ENCODE results near the gene RPL21.
A peak's percentile ranks its signal among the peaks of the same experiment; 100 is the strongest.
"Not testable (repeated sequence)": the region's sequence is repeated elsewhere in the genome, so short reads cannot be mapped to it uniquely, and the experiment has no call there.

The RPL21 gene

DNA sequence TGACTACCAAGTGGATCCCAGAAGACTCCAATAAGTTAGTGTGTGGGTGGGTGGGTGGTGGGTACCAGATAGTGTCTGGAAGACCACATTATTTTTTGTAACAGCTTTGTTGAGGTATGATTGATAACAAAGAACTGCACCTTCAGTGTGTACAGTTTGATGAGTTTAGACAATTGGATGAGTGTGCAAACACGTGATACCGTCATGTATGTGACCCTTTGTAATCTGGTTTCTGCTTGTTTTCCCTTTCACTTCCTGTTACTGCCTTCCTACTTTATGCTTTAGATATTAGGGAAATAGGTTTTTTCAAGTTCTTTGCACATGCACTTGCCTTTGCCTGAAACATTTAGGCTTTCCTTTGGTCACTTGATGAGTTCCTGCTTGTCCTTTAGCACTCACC, 8.5 kb downstream of the RPL21 start:
- DNase-seq = no peak

DNA sequence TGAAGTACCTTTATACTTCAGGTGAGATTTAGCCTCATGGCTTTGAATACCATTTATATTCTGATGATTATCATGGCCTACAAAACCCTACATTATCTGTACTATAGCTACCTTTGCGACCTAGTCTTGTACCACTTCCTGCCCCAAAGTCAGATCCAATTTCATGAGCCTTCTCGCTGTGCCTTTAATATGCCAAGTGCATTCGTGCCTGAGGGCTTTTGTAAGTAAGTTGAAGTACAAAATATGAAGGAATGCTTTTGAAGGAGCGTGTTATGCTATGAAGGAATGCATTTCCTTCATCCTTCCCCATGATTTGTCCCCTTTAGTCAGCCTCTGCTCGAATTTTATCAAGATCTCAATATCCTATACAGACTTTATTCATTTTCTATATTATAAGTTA, 10.0 kb downstream of the RPL21 start:
- DNase-seq = no peak

DNA sequence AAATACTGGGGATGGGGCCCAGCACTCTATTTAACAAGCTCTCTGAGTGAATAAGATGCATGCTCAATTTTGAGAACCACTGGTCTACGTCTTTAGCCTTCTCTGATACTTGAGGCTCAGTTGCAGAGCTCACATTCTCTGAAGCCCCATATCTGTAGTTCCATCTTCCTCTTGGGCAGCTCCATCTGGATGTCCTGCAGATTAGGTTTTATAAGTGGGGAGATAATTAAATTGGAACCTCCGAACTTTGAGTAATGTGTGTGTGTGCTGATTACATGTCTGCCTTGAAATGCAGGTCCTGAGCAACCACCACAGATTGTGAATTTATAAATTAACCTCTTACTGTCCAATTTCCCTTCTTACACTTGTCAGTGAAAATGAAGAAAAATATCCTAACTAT, 12.1 kb downstream of the RPL21 start:
- DNase-seq = no peak

DNA sequence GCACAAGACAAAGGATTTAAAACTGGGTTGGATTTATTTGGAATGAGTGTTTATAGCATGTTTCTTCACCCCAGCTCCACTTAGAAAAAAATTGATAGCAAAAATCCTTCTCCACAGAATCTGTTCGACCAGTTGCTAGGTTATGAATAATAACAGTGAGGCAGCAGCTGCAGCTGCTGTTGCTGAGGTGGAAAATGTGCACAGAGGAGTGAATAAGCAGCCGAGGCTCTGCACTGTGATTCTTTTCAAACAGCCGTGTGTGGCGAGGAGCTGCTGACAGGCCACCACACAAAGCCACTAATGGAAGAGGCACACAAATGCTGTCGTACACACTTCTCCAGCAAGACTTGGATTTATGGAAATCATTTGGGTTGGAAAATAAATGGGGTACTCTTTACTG, 12.8 kb downstream of the RPL21 start:
- DNase-seq = no peak

DNA sequence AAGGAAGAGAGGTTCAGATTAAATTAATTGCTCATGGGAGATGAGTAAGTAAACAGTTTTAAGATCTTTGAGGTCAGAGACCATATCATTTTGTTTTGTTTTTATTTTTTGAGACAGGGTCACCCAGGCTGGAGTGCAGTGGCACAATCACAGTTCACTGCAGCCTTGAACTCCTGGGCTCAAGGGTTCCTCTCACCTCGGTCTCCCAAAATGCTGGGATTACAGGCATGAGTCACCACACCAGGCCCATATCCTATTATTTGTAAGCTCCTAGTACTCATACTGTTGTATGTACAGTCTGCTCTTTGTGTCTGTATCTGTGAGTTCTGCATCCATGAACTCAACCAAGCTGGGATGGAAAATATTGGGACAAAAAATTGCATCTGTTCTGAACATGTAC, 13.3 kb downstream of the RPL21 start:
- no peak for DNase-seq

DNA sequence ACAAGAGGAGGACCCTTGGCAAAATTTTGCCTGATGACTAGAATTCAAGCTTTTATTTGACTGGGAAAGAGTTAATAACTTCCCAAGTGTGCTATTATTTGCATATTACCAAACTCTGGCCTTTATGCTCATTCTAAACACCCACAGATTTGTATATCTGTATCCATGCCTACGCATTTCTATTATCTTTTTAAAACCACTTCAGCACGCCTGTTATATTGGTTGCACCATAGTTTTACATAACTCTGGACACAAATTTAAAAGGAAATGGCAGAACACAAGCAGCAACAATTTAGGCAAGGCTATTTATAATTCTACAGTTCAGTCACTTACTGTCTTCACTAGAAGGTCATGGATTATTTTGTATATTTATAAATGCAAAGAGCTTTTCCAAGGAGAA, 15.6 kb downstream of the RPL21 start:
- no peak for DNase-seq

DNA sequence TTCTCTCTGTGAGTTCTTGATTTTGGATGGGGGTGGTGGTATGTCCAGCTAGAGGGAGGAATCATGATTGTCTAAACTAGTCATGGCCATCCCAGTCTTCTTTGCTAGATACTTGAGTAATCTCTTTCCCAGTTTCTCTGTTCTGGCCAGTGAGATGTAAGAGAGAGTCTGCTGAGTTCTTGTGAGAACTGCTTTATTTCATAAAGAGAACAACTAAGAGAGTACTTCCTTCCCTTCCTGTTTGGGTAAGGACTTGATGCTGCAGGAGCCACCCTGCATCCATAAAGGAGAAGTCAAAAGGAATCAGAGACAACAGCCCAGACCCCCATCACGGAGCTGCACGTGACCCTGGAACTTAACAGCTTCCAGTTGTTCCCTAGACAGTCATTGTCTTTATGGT, 16.2 kb downstream of the RPL21 start:
- DNase-seq = peak; percentile 39

DNA sequence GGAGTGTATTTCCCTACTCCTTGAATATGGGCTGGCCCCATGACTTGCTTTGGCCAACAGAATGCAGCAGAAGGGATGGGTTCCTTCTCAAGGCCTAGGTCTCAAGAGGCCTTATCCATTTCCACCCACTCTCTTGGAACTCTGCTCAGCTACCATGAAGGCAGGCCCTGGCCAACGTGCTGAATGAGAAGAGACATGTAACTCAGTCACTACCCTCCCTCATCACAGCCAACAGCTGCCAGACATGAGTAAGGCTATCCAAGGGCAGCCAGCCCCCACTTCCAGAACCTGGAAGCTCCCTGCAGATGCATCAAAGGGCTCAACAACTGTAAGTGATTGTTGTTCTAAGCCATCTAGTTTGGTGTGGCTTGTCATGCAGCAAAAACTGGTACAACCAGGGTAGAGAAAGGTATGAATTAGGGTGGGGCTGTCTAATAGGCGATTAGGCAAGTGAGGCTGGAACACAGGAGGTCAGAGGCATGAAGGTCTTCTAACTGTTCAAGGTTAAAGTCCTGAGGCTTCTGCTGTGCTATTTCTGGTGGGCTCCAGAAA, 17.8 kb downstream of the RPL21 start:
- no peak for DNase-seq

DNA sequence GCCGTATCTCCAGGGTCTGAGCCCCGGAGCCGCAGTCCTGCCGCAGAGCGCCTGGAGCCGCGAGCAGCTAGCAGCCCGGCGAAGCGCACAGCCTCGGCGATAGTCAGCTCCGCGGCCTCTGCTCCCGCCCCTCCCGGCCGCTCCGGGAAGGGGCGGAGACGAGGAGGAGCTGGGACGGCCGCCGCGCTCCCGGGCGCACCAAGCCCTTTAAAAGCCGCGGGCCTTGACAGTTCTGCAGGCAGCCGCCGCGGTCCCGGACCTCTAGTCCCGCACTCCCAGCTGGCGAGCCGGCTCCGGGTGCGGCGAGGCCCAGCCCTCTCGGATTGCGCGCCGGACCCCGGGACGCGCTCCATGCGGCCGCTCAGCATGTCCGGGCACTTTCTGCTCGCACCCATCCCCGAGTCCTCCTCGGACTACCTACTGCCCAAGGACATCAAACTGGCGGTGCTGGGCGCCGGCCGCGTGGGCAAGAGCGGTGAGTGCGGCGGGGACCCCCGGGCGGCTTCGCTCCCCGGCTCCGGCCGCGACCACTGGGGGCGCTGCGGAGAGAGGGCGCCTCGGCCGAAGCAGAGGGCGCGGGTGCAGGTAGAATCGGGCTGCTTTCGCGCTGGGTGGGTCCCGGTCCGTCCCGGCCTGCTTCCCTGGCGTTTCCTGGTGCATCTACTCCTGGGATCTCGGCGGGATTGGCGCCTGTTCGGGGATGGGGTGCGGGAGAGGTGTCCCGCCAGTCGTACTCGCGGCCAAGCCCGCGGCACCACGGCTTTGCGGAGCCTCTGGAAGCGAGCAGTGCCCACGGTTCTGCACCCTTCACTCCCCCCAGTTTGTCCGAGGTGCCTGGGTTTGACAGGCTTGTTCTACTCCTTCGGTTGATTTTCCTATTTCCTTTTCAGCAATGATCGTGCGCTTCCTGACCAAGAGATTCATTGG, 19.5 kb downstream of the RPL21 start, which contains the start of gene RASL11A:
RASL11A (plus strand) TSS at position 237 of the 927 bp plus-strand sequence; CDS start at position 352, 115 bp downstream.
- DNase-seq = peak; percentile 72

DNA sequence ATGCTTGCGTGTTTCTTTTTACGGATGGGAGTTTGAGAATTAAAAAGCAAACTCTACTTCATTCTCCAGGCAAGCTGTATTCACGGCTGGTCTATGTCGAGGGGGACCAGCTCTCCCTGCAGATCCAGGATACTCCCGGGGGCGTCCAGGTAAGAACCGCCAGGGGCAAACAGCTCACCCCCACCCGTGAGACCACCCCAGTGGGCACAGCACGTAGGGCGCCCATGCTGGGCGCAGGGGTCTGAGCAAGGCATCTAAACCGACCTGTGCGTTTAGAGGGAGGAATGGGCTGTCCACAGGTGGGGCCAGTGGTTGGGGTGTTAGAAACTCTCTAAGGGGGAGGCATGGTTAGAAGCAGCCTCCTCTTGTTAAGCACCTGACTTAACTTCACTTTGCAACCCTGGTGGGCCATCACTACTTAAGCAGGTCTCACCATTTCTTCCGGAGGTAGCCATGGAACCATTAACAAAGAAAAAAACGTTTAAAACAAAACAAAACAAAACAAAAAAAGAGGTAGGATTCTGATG, 20.3 kb downstream of the RPL21 start:
- DNase-seq = no peak

DNA sequence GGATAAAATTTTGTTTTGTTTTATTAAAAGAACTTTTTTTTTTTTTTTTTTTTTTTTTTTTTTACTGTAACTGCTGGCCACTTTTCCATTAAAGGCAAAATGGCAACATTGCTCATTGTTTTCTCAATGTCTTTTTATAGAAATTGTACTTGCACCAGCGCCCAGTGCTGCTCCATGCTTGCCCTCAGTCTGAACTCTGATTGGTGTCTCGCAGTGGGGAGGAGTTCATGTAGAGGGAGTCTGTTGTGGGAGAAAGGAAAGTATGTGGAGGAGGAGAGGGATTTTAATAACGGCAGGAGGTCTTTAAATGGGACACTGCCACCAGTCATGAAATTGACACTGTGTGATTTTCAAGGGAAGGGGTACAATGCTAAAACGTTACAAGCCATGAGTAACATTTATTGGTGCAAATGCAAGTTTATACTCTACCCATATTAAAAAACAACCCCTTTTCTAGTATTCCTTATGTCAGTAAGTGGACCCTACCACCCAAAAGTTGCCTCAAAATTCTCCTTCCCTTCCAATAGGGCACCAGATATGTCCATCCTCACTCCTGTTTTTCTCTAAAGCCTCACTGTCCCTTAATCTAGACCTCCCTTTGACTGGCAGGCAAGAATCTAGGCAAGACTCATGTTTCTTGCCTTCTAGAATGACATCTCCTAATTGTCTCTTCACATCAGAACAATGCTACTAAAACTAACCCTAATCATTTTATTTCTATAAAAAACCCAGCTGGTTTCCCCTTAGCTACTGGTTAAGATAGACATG, 22.5 kb downstream of the RPL21 start:
- no peak for DNase-seq

DNA sequence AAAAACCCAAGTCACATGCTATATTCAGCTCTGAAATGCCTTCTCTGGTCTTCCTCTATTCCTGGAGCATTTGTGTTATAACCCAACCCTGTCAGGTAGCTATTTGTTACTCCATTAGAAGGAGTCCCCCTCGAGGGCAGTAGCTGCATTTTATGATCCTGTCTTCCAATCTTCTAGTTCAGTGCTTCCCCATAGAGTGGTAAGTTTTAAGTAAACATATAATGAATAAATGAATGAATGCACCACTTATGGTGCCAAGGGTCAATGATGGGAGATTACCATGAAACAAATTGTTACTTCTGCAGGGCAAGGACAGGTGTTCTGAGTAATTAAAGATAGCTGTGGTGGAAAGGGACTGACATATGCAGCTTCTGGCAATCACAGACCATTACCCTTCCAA, 23.3 kb downstream of the RPL21 start:
- no peak for DNase-seq

DNA sequence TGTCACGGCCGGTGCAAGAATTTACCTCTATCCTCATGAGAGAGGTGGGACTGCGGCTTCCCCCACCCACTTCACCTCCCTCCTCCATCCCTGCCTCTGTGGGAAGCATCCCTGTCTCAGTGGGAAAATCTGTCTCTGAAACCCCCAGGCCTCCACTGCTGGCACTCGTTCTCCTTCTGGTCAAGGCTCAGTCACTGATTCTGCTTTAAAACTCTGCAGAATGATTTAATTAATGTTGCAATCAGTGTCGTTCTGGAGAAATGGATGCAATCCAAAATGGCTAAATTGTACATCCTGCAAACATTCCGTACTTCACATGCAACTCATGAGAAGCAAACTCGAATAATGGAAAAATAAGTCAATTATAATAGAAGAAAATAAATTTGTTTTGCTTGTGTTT, 24.8 kb downstream of the RPL21 start:
- DNase-seq = no peak

DNA sequence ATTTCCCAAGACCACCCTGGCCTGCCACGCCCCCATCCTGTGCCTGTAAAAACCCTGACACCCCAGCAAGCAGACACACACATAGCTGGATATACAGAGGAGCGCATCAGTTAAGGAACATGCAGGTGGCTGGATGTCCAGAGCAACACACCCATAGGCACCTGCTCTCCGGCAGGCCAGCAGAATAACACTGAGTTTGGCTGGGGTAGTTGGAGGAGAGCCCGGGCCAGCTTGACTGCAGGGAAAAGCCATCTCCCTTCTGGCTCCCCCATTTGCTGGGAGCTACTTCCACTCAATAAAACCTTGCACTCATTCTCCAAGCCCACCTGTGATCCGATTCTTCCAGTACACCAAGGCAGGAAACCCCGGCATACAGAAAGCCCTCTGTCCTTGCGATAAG, 28.1 kb downstream of the RPL21 start:
- DNase-seq = no peak

DNA sequence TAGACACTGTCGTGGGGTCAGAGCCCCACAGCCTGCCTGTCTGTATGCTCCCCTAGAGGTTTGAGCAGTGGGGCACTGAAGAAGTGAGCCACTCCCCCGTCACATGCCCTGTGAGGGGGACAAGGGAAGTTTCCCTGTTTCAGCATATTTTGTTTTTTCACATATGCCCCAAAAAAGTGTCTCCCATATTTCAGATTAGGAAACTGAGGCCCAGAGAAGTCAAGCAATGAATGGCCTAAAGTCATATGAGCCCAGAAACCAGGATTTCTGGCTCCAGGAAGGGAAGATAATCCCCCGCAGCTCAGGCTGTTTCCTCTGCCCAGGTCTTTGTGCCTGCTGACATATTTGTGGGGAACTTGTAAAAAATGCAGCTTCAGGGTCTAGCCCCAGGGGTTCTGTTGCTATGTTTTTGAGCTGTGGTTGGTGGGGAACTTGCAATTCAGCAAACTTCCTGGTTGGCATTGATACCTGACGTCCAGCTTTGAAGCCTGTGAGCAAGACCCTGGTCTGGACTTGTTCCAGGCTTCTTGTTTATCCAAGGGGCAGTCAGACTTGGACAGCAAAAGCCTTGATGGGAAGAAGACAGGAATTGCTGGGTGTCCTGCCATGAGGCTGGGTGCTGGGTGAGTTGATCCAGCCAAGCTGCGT, 28.8 kb downstream of the RPL21 start:
- DNase-seq = no peak

DNA sequence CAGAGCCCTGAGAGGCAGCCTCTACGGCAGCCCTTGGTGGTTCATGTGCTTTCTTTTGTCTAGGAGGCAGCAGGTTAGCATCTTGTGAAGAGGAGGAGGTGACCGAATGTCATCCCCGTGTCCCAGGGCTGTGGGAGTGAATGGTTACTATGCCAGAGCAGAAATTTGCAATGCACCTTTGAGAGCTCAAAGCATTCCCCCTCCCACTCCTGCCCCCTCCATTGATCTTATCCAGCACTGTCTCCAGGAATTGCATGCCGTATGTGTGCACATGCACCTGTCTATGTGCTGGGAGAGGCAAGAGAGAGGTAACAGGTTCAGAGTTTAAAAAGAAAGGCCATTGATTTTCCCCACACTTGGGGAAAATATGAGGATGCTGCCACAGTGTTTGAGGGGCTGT, 29.5 kb downstream of the RPL21 start:
- DNase-seq = no peak

DNA sequence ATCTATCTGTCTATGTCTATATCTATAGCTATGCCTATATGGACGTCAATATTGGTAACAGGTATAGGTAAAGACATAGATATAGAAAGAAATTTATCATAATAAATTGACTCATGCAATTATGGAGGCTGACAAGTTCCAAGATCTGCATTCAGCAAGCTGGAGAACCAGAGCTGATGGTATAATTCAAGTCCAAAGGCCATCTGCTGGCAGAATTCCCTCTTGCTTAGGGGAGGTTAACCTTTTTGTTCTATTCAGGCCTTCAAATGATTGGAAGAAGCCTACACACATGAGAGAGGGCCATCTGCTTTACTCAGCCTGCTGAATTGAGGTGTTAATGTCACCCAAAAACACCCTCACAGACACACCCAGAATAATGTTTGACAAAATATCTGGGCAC, 30.1 kb downstream of the RPL21 start:
- no peak for DNase-seq

DNA sequence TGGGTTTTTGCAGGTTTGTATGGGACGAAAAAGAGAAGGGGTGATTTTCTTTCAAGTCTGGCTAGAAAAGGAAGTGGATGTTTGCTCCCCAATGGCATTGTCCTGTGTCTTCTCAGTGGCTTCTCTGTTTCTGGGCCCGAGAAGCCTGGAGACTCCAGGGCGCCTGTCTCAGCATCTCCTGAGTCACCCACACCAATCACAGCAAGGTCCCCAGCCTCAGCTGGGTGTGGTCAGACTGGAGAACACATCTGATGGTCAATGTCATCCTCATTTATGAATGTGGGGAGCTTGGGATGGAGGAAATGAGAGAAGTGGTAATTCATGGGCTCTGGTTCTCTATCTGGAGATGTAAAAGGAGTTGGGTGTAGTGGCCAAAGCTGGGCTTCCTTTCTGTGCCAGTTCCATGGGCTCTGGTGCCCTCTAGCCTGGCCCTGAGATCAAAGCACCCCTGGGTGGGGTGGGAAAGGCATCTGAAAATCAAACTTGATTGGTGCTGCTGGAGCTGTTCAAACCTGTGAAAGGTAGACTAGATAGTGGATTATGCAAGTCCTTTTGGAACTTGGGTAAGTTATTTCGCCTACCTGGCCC, 32.6 kb downstream of the RPL21 start:
- no peak for DNase-seq

DNA sequence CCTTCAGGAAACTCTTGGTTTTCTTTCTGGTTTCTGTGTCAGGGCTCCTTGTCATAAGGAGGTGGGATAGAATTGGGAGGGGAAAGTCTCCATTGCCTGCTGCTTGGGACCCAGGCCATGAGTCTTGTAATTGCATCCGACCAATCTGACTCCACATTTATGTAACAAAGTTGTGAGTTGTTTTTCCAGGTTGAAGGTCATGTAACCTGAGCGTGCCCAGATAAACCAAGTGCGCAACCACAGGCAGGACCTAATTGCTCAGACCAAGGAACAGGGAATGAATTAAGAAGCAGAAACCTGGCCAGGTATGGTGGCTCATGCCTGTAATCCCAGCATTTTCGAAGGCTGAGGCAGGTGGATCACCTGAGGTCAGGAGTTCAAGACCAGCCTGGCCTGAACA, 37.0 kb downstream of the RPL21 start:
- DNase-seq = no peak

DNA sequence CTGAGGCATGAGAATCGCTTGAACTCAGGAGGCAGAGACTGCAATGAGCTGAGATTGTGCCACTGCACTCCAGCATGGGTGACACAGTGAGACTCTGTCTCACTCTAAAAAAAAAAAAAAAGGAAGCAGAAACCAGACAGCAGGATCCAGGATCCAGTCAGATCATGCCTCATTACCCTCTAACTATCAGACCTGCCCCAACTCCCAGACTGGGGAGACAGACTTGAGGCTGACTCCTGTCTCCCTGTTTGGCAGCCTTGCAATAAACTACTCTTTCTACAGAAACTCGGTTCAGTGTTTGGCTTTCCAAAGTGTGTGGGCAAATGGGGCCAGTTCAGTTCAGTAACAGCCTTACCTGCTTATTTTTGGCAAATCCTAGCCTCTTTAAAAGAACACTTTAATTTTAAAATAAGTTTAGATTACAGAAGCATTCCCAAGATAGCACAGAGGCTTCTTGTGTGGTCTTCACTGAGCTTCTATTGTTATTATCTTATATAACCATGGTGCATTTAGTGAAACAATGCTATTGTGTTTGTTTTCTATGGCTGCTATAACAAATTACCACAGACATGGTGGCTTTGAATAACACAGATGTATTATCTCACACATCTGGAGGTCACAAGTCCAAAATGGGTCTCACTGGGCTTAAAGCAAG, 37.8 kb downstream of the RPL21 start:
- no peak for DNase-seq

DNA sequence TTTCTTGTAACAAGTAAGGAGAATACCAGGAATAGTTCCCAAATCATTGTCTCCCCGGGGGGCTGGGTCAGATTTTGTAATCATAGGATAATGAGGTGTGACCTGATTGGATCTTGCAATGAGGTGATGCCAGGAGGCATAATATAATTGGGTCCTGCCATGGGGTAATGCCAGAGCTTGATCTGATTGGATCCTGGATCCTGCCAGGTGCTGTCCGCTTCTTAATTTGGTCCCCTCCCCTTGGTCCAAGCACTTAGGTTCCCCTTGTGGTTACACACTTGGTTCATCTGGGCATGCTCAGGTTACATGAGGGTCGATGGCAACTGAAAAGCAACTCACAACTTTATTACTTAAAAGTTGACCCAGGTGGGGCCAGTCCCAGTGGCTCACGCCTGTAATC, 39.4 kb downstream of the RPL21 start:
- no peak for DNase-seq

DNA sequence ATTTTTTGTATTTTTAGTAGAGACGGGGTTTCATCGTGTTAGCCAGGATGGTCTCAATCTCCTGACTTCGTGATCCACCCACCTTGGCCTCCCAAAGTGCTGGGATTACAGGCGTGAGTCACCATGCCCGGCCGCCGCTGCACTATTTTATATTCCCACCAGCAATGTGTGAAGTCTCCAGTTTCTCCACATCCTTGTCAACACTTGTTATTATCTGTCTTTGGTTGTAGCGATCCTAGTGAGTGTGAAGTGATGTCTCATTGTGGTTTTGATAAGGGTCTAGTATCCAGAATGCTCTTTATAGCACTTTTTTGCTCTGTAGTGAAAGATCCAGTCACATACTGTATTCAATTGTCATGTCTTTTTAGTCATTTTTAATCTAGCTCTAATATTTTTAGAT, 40.6 kb downstream of the RPL21 start:
- DNase-seq = not testable (repeated sequence)
